T-helper 22 cell (primary cell): ENCODE results near the gene IGSF6.
"Not testable (repeated sequence)": the region's sequence is repeated elsewhere in the genome, so short reads cannot be mapped to it uniquely, and the experiment has no call there.

ENCODE experiments used
- DNase-seq: peaks from one replicate; pipeline ENCODE4 v3.0.0-alpha.2; 2020; ENCODE audit warnings: low read depth

IGSF6 gene, protein sequence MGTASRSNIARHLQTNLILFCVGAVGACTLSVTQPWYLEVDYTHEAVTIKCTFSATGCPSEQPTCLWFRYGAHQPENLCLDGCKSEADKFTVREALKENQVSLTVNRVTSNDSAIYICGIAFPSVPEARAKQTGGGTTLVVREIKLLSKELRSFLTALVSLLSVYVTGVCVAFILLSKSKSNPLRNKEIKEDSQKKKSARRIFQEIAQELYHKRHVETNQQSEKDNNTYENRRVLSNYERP

DNA sequence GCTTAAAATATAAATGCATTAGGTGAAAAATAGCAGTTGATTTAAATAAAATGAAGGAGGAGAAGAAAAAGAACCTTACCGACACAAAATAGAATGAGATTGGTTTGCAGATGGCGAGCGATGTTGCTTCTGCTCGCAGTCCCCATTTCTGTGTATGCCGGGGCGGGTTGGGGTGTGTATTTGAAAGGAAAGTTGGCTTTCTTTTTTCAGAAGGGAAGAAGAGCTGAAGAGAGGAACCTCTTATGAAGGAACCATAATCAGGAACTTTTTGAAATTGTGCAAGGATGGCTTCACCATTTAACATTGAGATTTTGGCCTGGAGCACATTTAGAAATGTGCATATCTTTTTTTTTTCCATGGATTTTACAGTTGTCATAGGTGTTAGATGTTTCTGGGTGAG is at the start of gene IGSF6:
TSS of gene IGSF6 (minus strand) at position 156 of the 400 bp plus-strand sequence. CDS start at position 146, 10 bp downstream.
- DNase-seq, result no peak

DNA sequence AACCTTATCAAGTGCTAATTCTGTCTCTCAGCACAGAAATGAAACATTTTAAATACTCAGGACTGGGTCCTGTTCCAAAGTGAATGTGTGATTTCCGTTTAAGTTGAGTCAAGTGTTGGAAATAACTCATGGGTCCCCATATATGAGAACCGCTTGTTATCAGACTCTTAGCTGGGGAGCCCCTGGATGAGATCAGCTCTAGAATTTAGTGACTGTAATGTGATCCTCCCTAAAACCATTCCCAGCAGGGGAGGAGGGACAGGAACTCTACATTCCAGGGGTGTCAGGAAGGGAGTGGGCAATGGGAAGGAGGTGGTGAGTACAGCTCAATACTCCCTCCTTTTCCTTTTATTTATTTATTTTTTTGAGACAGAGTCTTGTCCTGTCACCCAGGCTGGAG is 48.9 kb upstream of the IGSF6 start:
- DNase-seq, result no peak

DNA sequence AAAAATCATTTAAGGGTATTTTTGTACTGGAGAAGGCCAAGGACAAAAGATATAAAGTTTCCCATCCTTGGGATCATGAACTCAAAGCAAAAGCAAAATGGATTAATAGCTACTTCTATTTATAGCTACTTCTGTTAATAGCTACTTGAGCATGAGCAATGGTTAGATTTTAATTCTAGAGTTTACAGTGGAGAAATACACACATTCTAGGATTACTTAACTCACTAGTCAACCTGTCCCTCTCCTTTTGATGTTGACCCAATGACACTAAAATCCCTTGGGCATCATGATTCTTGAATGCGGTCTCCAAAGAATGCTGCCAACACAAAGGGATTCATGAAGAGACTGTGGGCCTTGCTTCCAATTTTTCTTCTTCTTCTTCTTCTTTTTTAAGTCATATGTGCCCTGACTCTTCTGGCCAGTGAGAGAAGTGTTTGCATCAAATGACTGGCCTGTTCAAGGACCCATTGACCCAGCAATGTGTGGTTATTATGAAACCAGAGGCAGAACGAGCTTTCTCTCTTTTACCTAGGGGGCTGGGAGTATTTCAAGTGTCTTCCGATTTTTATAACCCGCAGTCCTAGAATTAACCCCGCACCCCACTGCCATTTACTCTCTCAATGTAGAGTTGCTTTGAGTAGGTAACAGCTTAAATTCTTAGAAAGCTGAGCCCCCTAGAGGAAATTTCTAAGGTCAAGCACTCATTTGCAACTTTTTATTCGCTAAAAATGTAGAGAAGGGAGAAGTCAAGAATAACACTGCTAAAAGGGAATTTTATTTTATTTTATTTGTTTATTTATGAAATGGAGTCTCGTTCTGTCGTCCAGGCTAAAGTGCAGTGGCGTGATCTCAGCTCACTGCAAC is 46.0 kb upstream of the IGSF6 start:
- no peak for DNase-seq

DNA sequence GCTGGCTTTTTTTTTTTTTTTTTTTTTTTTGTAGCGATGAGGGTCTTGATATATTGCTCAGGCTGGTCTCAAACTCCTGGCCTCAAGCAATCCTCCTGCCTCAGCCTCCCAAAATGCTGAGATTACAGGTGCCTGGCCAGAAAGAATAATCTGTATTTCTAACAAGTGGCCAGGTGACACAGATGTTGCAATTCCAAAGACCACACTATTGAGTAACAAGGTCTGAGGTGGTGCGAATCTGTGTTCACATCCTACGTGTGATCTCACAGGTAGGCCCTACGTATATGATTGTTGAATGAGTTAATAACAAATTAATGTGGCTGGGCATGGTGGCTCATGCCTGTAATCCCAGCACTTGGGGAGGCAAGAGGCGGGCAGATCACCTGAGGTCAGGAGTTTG is 44.6 kb upstream of the IGSF6 start:
- no peak for DNase-seq

DNA sequence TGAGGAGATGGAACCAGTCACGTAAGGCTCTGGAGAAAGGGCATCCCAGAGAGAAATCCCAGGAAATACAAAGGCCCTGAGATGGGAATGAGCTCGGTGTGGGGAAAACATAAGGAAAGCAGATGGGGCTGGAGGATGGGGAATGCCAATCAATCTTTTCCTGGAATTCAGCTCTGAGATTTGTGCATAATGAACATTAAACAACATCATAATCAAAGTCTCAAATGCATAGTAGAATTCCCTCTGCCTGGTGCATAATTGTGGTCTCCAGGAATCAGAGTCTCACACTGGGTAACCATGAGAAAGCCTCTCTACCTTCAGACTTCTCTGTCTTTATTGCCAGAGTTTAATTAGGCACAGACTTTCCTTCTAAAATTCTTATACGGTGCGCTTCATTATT is 42.2 kb upstream of the IGSF6 start:
- no peak for DNase-seq

DNA sequence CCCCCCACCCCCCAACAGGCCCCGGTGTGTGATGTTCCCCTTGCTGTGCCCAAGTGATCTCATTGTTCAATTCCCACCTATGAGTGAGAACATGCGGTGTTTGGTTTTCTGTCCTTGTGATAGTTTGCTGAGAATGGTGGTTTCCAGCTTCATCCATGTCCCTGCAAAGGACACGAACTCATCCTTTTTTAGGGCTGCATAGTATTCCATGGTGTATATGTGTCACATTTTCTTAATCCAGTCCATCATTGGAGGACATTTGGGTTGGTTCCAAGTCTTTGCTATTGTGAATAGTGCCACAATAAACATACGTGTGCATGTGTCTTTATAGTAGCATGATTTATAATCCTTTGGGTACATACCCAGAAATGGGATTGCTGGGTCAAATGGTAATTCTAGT is 38.6 kb upstream of the IGSF6 start:
- DNase-seq, result not testable (repeated sequence)

DNA sequence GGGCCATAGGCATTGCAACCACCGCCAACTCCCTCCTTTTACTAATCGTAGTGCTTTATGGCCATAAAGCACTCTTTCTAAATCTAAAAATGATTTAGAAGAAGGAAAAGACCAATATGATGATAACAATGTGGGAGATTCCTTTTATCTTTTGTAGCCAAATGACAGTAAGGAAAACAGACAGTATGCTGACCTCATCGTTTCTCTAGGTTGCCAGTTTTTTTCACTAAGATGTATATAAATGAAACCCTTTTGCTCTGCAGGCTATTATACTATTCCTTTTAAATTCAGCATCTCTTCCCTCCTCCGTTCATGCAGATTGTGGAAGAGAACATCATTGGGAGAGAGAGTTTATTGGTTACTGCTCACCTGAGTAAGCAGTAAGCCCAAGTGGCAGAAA is 36.7 kb upstream of the IGSF6 start:
- DNase-seq, result no peak

DNA sequence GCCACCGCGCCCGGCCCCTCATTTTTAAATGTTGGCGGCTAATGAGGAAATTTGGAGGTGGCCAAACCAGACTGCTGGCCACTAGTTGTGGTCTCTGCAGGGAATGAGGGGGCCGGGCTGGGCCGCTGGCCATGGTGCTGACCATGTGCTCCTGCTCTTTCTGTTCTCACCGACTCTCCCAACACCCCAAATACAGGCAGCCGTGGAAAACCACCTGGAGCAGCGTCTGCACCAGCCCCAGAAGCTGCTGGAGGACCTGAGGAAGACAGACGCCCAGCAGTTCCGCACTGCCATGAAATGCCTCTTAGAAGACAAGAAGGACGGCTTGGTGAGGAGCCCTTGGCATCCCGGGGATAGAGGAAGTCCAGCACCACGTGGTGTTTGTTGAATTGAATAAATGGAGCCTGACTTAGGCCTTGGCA is 32.6 kb upstream of the IGSF6 start:
- no peak for DNase-seq

DNA sequence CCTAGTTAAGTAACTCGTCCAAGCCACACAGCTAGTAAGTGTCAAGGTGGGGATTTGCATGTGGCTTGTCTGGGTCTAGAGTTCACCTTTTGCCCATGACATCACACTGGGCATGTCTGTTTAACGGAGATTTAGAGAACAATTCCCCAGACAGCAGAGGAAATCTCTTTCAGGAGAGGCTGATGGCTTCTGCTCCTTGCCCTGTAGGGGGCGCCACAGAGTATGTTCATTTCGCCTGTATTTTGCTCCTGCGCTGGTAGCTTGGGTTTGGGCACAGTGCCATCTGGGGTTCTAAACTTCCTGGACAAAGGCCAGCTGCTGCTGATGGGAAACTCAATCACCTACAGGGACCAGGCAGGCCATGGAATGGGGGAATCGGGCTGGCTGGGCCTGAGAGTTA is 31.8 kb upstream of the IGSF6 start:
- DNase-seq, result no peak

DNA sequence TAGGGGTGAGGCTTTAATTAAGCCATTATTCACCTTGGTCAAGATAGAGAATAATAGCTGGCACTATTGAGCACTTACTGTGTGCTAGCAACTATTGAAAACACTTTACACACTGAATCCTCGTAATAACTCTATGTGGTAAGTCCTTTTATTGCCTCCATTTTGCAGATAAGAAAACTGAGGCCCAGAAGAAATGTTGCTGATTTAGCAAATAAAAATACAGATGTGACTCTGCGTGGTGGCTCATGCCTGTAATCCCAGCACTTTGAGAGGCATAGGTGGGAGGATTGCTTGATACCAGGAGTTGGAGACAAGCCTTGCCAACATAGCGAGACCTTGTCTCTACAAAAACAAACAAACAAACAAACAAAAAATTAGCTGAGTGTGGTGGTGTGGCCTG is 30.8 kb upstream of the IGSF6 start:
- DNase-seq, result no peak

DNA sequence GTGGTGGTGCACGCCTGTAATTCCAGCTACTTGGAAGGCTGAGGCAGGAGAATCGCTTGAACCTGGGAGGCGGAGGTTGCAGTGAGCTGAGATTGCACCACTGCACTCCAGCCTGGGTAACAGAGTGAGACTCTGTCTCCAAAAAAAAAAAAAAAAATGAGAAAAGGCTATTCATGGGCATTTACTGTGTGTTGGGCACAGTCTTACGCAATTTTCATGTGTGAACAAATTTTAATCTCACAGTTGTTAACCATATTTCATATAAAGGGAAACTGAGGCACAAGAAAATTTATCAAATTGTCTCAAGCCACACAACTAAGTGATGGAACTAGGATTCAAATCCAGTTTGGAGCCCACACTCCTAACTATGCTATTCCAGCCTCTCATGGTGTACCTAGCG is 28.3 kb upstream of the IGSF6 start:
- DNase-seq, result not testable (repeated sequence)

DNA sequence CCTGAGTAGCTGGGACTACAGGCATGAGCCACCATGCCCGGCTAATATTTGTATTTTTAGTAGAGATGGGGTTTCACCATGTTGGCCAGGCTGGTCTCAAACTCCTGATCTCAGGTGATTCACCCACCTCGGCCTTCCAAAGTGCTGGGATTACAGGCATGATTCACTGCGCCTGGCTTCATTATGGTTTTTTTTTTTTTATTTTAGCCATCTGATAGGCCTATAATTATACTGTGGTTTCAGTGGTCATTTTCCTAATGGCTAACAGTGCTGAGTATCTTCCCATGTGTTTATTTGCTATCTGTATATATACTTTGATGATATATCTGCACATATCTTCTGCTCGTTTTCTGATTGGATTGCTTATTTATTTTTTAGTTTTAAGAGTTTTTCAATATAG is 22.0 kb upstream of the IGSF6 start:
- DNase-seq, result not testable (repeated sequence)

DNA sequence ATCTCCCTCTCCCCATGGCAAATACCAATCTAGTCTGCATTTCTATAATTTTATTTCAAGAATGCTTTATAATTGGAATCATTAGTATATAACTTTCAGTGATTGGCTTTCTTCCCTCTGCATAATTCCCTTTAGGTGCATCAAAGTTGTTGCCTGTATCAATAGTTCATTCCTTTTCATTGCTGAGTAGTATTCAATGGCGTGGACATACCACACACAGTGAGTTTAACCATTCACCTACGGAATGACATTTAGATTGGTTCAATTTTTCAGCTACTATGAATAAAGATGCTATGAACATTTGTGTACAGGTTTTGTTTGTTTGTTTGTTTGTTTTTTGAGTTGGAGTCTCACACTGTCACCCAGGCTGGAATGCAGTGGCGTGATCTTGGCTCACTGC is 21.1 kb upstream of the IGSF6 start:
- DNase-seq, result no peak

DNA sequence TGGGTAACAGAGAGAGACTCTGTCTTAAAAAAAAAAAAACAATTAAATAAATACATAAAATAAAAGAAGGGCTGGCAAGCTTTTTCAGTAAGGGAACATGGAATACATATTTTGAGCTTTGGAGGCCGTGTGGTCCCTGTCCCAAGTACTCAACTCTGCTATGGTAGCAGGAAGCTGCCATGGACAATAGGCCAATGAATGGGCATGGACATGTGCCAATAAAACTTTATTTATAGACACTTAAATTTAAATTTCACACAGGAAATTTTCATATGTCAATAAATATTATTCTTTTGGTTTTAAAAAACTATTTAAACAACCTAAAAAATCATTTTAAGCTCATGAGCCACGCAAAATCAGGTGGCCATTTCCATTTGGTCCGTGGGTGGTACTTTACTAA is 15.2 kb upstream of the IGSF6 start:
- no peak for DNase-seq

DNA sequence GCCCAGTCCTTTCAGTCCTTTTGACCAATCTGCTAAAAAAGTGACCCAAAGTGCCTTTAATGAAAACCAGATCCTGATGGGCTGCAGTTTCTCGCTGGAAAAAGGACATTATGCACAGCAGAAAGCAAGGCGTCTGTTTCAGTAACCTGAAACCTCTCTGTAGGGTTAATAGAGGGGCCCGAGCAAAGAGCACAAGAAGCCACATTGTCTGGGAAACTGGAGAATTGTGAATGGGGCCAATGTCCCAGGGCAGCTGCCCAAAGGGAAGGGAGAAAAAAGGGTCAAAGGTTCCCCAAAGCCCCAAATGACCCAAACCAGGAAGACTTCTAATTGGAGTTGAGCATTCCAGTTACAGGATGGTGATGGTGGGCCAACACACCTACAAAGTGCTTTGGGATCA is 14.4 kb upstream of the IGSF6 start:
- DNase-seq, result no peak

DNA sequence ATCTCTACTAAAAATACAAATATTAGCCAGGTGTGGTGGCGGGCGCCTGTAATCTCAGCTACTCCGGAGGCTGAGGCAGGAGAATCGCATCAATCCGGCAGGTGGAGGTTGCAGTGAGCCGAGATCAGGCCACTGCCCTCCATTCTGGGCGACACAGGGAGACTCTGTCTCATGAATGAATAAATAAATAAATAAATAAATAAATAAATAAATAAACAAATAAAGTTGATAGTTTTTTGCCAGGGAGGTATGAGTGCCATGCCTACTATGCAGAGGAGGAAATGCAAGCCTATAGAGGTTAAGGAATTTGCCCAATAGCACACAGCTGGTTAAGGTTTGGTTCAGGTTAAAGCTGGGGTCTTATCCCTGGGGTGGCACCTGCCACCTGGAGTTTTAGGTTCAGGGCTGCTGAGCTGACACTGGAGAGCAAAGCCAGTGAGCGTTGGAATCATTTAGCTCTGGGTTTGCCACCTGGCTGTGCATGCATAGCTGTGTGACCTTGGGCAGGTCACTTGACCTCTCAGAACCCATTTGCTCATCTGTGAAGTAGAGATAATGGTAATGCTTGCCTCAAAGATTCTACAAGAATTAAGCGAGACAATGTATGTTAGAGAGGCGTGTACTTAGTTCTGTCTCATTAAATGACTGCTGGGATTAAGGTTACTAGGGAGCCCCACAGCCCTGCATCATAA is 12.5 kb upstream of the IGSF6 start:
- DNase-seq, result no peak

DNA sequence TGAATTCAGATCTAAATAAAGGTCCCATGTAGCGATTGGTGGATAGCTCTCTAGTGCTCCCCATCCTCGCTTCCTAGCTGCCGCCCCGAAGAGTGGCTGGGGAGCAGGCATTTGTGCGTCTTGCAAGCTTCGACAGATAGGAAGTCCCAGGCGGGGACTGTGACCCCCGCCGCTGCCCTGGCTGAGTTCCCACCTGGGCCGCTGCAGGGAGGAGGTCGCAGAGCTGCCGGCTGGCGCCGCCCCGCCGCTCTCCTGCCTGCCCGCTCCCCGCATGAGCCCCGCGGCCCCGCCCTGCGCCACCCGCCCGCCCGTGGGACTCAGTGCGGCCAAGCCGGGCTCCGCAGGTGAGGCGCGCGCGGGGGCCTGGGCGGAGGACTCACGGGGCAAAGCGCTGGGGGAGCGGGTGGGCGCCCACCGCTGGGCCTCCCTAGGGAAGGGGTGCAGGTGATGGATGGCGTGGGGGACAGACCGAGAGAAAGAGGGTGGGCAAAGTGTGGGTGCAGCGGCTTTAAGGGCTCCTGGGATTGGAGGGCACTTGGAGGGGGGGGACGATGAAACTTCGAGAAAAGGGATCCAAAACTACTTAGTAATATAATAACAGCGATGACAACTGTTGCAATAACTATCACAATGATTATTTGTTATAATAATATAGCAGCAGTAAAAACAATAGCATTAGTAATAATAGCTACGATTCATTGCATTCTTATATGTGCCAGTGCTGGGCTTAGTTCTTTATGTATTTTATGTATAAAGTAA is 11.7 kb upstream of the IGSF6 start, which contains the start of gene OTOA:
TSS of gene OTOA (plus strand) at position 80 of the 759 bp plus-strand sequence. CDS start 14,547 bp downstream, outside the sequence.
- no peak for DNase-seq

DNA sequence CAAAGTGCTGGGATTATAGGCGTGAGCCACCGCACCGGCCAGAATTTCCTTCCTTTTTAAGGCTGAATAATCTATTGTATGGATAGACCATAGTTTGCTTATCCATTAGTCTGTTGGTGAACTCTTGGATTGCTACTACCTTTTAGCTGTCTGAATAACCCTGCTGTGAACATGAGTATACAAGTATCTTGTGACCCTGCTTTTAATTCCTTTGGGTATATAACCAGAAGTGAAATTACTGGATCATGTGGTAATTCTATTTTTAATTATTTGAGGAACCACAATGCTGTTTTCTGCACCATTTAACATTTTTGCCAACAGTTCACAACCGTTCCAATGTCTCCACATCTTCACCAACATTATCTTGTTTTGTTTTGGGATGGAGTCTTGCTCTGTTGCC is 6.7 kb upstream of the IGSF6 start:
- no peak for DNase-seq

DNA sequence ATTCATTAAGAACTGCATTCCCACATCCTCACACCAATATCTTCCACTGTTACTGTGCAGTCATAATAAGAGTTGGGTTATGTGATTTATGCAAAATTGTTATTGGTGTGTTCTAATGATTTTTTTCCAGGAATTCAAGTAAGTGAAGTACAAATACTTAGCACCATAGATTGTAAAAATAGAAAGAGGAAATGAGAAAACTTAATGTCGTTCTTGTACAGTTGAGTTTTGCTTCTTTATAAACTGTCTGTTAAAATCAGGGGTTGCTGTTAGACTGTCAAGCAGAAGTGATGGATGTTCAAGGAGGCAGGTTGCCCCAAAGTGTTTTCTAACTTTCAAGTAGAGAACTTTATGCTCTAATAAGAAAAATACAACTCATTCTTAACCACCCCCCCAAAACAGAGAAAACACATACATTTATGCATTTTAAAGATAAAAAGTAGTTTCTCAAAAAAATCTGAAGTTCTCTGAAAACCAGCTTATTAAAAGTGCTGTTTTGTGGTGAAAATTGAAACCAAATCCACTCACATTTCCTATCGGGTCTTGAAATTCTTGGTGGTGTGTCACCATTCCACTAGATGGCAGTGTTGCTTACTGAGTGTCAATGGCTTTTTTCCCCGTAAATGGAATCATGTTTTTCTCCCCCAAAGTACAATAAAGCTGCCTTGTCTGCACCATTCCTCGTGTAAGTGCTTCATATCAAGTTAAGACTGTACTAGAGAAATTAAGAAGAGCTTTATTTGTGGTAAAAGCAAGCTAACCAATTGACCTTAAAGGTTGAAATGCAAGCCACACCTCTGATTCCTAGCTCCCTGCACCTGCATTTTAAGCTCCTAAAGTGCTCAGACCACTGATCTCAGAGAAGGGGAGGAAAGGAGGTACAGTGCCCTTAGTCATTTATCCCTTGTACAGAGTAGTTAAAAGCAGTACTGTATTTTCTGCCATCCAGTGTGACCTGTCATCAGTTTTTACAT is 4.7 kb upstream of the IGSF6 start:
- DNase-seq, result peak; percentile 11

DNA sequence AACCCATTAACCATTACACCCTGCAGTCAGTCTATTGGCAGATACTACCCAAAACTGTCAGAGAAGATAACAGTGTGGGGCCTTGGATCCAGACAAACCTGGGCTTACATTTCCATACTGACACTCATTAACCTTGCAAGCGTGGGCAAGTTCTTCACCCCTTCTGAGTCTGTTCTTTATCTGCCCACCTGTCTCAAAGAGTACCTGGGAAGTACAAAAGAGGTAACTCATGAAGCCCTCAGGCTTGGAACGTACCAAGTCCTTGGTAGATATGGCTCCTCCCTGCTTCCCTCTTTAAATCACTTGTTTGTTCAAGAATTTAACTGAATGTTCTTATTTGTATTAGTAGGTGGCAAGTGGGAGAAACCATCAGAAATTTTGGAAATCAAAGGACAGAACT is 2.5 kb upstream of the IGSF6 start:
- DNase-seq, result no peak

DNA sequence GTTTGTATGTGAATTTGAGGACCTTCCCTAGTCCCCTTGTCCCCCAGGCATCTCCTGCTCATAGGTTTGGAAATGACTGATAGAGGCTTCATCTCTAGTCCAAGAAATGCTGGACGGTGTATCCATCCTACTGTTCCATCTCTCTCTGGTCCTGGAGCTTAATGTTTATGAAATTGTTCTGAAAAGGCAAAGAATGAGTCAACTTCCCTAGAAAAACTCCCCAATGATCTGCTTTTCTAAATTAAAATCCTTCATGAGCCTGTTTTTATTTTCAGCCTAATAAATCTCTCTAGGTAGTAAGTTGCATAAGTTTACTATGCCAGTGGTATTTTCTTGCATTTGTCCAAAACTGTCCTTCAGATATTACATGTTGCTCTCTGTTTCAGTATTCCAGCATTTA is 2.1 kb upstream of the IGSF6 start:
- no peak for DNase-seq
